Fibroblast of lung (primary cell): ENCODE data around the gene NOTCH2. TPM values are rescaled to one million over a fixed set of nuclear protein-coding genes. Genes with fewer than 3 reads are reported as not detected.

ENCODE experiments used
- DNase-seq, 2 donors: peaks; one replicate each; pipeline versions ENCODE4 v3.0.0 to v3.0.0-alpha.2; 2010; ENCODE audit warnings: low read depth in 2 of 2
- H2AFZ ChIP-seq: 2 replicates; pipeline ENCODE4 v1.5.1; 2012; ENCODE audit warnings: low read length, control low read depth, inconsistent platforms
- H3K27ac ChIP-seq: 2 replicates; pipeline ENCODE4 v1.5.1; 2011; ENCODE audit warnings: low read length, control low read depth; ENCODE audit not compliant: insufficient read depth
- H3K27me3 ChIP-seq: 2 replicates; pipeline ENCODE4 v1.5.1; 2011; ENCODE audit warnings: mild to moderate bottlenecking, low read length; ENCODE audit not compliant: control insufficient read depth, insufficient read depth
- H3K36me3 ChIP-seq: 2 replicates; pipeline ENCODE4 v1.5.1; 2011; ENCODE audit warnings: low read length; ENCODE audit not compliant: control insufficient read depth, insufficient read depth
- H3K4me1 ChIP-seq: 2 replicates; pipeline ENCODE4 v1.5.1; 2011; ENCODE audit warnings: low read length; ENCODE audit not compliant: control insufficient read depth, insufficient read depth; ENCODE audit errors: extremely low read depth
- H3K4me2 ChIP-seq: 2 replicates; pipeline ENCODE4 v1.5.1; 2011; ENCODE audit warnings: low read length, control low read depth; ENCODE audit not compliant: insufficient read depth; ENCODE audit errors: extremely low read depth
- H3K4me3 ChIP-seq, 4 experiments: fragments of 200-600 bp in 1 of 4; sonication (generic) in 1 of 4; replicated peaks in 1 of 4; 2 replicates each; pipeline ENCODE4 v1.5.1; 2011 to 2016; ENCODE audit warnings: low read length in 4 of 4, low read depth in 3 of 4, mild to moderate bottlenecking in 3 of 4, control low read depth in 2 of 4, inconsistent platforms in 1 of 4, mixed read lengths in 1 of 4; ENCODE audit not compliant: insufficient read depth in 1 of 4; ENCODE audit errors: control extremely low read depth in 1 of 4
- H3K79me2 ChIP-seq: 2 replicates; pipeline ENCODE4 v1.5.1; 2012; ENCODE audit warnings: mild to moderate bottlenecking, low read length, inconsistent platforms; ENCODE audit not compliant: control insufficient read depth, insufficient read depth
- H3K9ac ChIP-seq: 2 replicates; pipeline ENCODE4 v1.5.1; 2011; ENCODE audit warnings: mild to moderate bottlenecking, low read length, control low read depth; ENCODE audit not compliant: insufficient read depth
- H3K9me3 ChIP-seq: 2 replicates; pipeline ENCODE4 v1.5.1; 2012; ENCODE audit warnings: low read depth, low read length; ENCODE audit not compliant: control insufficient read depth, insufficient read depth
- H4K20me1 ChIP-seq: 2 replicates; pipeline ENCODE4 v1.5.1; 2011; ENCODE audit warnings: low read length; ENCODE audit not compliant: control insufficient read depth, insufficient read depth; ENCODE audit errors: extremely low read depth
- EZH2 ChIP-seq: IDR thresholded peaks from 2 replicates; pipeline ENCODE4 v1.5.1; 2012; ENCODE audit warnings: low read length, control low read depth, mild to moderate bottlenecking; ENCODE audit errors: missing control alignments
- polyA plus RNA-seq, 2 donors: library from polyadenylated mRNA; depleted of rRNA in 1 of 2; stranded (reverse) in 1 of 2; unstranded in 1 of 2; fragments of >200 nt; gene quantifications; 2 replicates each; pipeline ENCODE4 v1.2.1, GENCODE V29; 2011 to 2012; ENCODE audit warnings: missing spikeins in 1 of 2
- total RNA-seq: library from RNA; depleted of rRNA; stranded (reverse); fragments of >200 nt; gene quantifications from 2 replicates; pipeline ENCODE4 v1.2.1, GENCODE V29; 2014
- TF ChIP-seq, protein P1 (sequence below), 2 donors: IDR thresholded peaks in 1 of 2; conservative IDR thresholded peaks in 1 of 2; 1 replicate in 1 of 2; 2 replicates in 1 of 2; pipeline ENCODE4 v1.5.1; 2011 to 2012; ENCODE audit warnings: low read length in 2 of 2, control low read depth in 1 of 2, inconsistent platforms in 1 of 2, low read depth in 1 of 2, mild to moderate bottlenecking in 1 of 2

Gene NOTCH2
- total and polyA plus RNA-seq, 2 donors (not counting 1 experiment from before 2014, with no cell fraction given): 86.3 to 204 TPM

DNA sequence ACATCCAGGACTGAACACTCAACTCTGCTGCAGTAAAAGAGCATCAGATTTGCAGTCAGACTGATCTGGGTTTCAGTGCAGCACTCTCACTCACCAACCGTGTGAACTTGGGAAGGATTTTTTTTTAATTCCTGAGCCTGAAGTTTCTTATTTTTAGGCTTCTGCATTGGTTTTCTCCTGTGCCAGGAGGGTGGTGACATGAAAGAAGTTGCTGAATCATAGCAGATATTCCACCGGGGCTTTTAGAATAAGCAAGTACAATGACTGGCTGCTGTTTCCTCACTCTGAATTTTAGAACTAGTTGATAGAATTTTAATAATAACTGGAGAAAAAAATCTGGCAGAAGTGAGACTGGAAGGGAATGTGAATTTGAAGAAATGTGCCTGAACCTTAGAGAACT lies 184.8 kb downstream of the NOTCH2 start:
- DNase-seq: no peak
- H3K9ac ChIP-seq: no peak overlapping the region
- no peak overlapping the region for H3K4me3 ChIP-seq
- no peak overlapping the region for H2AFZ ChIP-seq
- no peak overlapping the region for H3K27ac ChIP-seq
- H3K79me2 ChIP-seq: no peaks in the 10 kb centered on the region
- no peak overlapping the region for H3K4me2 ChIP-seq
- no peaks in the 10 kb centered on the region for H3K4me1 ChIP-seq
- peaks cover 4% of the 10 kb centered on the region for H3K27me3 ChIP-seq
- TF ChIP-seq, protein P1, sequence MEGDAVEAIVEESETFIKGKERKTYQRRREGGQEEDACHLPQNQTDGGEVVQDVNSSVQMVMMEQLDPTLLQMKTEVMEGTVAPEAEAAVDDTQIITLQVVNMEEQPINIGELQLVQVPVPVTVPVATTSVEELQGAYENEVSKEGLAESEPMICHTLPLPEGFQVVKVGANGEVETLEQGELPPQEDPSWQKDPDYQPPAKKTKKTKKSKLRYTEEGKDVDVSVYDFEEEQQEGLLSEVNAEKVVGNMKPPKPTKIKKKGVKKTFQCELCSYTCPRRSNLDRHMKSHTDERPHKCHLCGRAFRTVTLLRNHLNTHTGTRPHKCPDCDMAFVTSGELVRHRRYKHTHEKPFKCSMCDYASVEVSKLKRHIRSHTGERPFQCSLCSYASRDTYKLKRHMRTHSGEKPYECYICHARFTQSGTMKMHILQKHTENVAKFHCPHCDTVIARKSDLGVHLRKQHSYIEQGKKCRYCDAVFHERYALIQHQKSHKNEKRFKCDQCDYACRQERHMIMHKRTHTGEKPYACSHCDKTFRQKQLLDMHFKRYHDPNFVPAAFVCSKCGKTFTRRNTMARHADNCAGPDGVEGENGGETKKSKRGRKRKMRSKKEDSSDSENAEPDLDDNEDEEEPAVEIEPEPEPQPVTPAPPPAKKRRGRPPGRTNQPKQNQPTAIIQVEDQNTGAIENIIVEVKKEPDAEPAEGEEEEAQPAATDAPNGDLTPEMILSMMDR (conservative IDR thresholded peaks at IDR 0.05 in 1 of 2, IDR thresholded peaks at IDR 0.05 in 1 of 2; ENCODE audit: low read depth in 1 of 2, low read length in 2 of 2): no peak
- TF ChIP-seq EZH2: no peak
- H4K20me1 ChIP-seq: no peaks in the 10 kb centered on the region
- no peaks in the 10 kb centered on the region for H3K9me3 ChIP-seq
- H3K36me3 ChIP-seq: no peaks in the 10 kb centered on the region

DNA sequence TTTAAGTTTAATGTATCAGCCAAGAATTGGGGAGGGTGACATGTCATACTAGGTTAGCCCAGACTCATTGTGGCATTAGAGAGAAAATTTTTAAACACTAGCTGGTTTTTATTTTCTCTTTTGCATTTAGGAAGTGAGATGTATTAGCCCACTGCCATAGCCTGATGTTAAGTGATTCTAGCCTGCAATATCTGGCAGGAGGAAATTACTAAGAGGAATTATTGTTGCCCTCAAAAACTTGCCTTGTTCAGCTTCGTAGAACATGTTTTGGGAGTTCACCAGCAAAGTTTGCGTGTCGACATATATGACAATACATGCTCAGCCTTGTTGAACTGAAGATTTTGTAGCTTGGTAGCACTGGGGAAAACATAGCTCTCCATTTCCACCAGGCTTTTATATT lies 185.6 kb downstream of the NOTCH2 start:
- no peak overlapping the region for H3K27ac ChIP-seq
- no peaks in the 10 kb centered on the region for H3K4me1 ChIP-seq
- TF ChIP-seq, protein P1 (conservative IDR thresholded peaks at IDR 0.05 in 1 of 2, IDR thresholded peaks at IDR 0.05 in 1 of 2; ENCODE audit: low read depth in 1 of 2, low read length in 2 of 2): no peak
- no peak for TF ChIP-seq EZH2
- no peak for DNase-seq
- H3K79me2 ChIP-seq: no peaks in the 10 kb centered on the region
- H3K9me3 ChIP-seq: no peaks in the 10 kb centered on the region
- no peak overlapping the region for H3K4me2 ChIP-seq
- no peak overlapping the region for H2AFZ ChIP-seq
- H3K4me3 ChIP-seq: no peak overlapping the region
- H3K27me3 ChIP-seq: peaks cover 4% of the 10 kb centered on the region
- H4K20me1 ChIP-seq: no peaks in the 10 kb centered on the region
- no peak overlapping the region for H3K9ac ChIP-seq
- no peaks in the 10 kb centered on the region for H3K36me3 ChIP-seq

GRCh38 chr1:119882132-119883049 lies 187.1 kb downstream of the NOTCH2 start:
- Histone ChIP-seq H3K36me3 (no peaks in the 10 kb centered on the region), H2AFZ (no peak overlapping the region), H3K4me3 (no peak overlapping the region), H3K9me3 (no peaks in the 10 kb centered on the region), H3K27ac (no peak overlapping the region), H3K4me1 (no peaks in the 10 kb centered on the region), H3K79me2 (no peaks in the 10 kb centered on the region), H3K9ac (no peak overlapping the region), H3K27me3 (peaks cover 4% of the 10 kb centered on the region), H4K20me1 (no peaks in the 10 kb centered on the region), H3K4me2 (no peak overlapping the region)
- no peak for TF ChIP-seq EZH2
- TF ChIP-seq, protein P1 (conservative IDR thresholded peaks at IDR 0.05 in 1 of 2, IDR thresholded peaks at IDR 0.05 in 1 of 2; ENCODE audit: low read depth in 1 of 2, low read length in 2 of 2): no peak
- DNase-seq: no peak
